ENCODE data around the gene ARHGEF5.
"Not testable (repeated sequence)": the region's sequence is repeated elsewhere in the genome, so short reads cannot be mapped to it uniquely, and the experiment has no call there.

DNA sequence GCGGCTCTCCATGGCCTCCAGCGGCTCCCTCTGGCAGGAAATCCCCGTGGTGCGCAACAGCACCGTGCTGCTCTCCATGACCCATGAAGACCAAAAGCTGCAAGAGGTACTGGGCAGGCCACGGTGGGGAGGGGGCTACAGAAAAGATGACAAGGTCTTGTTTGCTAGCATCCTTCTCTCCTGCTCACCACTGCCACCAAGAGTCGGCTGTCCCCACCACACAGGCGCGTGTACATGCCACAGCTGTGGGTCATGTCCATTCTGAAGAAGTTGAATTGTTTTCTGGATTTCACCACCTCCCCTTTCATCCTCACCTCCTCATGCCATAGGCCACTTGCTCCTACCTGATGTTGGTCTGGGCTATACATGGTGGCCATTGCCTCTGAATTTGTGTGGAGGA, 12.0 kb downstream of the ARHGEF5 start:
- not testable (repeated sequence) for TF ChIP-seq CTCF, POLR2A (IDR thresholded peaks at IDR 0.05)

Data from upper lobe of left lung (tissue), 4 donors.